Naive thymus-derived CD4-positive, alpha-beta T cell (primary cell): Measurements from ENCODE around the gene ZNF236. TPM values are rescaled to one million over a fixed set of nuclear protein-coding genes. Genes with fewer than 3 reads are reported as not detected.

Experiments
- ATAC-seq: fragments of 150-1000 bp; cut with Tn5 transposase; 2 replicates; pipeline ENCODE4 v1.10.0; 2021; ENCODE audit warnings: mild to moderate bottlenecking, moderate library complexity
- CTCF ChIA-PET: fragments of 350-600 bp; sonication (Branson Sonifier 250); formaldehyde crosslinking; loops from one replicate; lab custom pipeline; 2021; ENCODE audit warnings: antibody characterized with exemption; lab: Charles Lee
- POLR2A ChIA-PET: fragments of 350-600 bp; sonication (Branson Sonifier 250); formaldehyde crosslinking; loops from one replicate; lab custom pipeline; 2021; ENCODE audit warnings: antibody characterized with exemption, inconsistent platforms; lab: Charles Lee
- DNase-seq, 9 donors: peaks; one replicate each; pipeline versions ENCODE4 v3.0.0 to v3.0.0-alpha.2; 2020 to 2022; ENCODE audit warnings: mixed read lengths in 1 of 9
- H3K27ac ChIP-seq: one replicate; pipeline ENCODE4 v1.7.0; 2013; ENCODE audit warnings: mild to moderate bottlenecking, low read depth, low read length, moderate library complexity
- H3K27me3 ChIP-seq, 2 donors: one replicate each; pipeline ENCODE4 v1.7.0; 2013; ENCODE audit warnings: low read length in 2 of 2, mild to moderate bottlenecking in 2 of 2, moderate library complexity in 2 of 2; ENCODE audit not compliant: control insufficient read depth in 2 of 2, insufficient read depth in 2 of 2
- H3K36me3 ChIP-seq, 3 experiments: 1 replicate in 2 of 3; 2 replicates in 1 of 3; pipeline ENCODE4 v1.7.0; 2013; ENCODE audit warnings: low read length in 3 of 3, mild to moderate bottlenecking in 3 of 3, moderate library complexity in 1 of 3; ENCODE audit not compliant: insufficient read depth in 3 of 3, control insufficient read depth in 2 of 3
- H3K4me1 ChIP-seq, 2 donors: one replicate each; pipeline ENCODE4 v1.7.0; 2013; ENCODE audit warnings: low read length in 2 of 2, mild to moderate bottlenecking in 2 of 2, moderate library complexity in 1 of 2; ENCODE audit not compliant: control insufficient read depth in 2 of 2, insufficient read depth in 2 of 2
- H3K4me3 ChIP-seq: 2 replicates; pipeline ENCODE4 v1.7.0; 2013; ENCODE audit warnings: mild to moderate bottlenecking, low read length
- H3K9me3 ChIP-seq, 3 experiments: 1 replicate in 2 of 3; 2 replicates in 1 of 3; pipeline ENCODE4 v1.7.0; 2013; ENCODE audit warnings: low read length in 3 of 3; ENCODE audit not compliant: control insufficient read depth in 2 of 3
- H3K27ac Mint-ChIP-seq, 9 donors: one replicate each; pipeline ENCODE4 v1.8.0; 2020 to 2022; ENCODE audit warnings: mixed read lengths in 9 of 9, mild to moderate bottlenecking in 8 of 9, moderate library complexity in 5 of 9, inconsistent platforms in 2 of 9
- H3K27me3 Mint-ChIP-seq, 5 donors: one replicate each; pipeline ENCODE4 v1.8.0; 2021 to 2022; ENCODE audit warnings: mixed read lengths in 5 of 5, mild to moderate bottlenecking in 1 of 5
- H3K36me3 Mint-ChIP-seq, 5 donors: one replicate each; pipeline ENCODE4 v1.8.0; 2020 to 2022; ENCODE audit warnings: mixed read lengths in 5 of 5, mild to moderate bottlenecking in 3 of 5, inconsistent platforms in 1 of 5
- H3K4me1 Mint-ChIP-seq, 7 donors: one replicate each; pipeline ENCODE4 v1.8.0; 2020 to 2022; ENCODE audit warnings: mixed read lengths in 7 of 7, mild to moderate bottlenecking in 3 of 7, inconsistent platforms in 1 of 7
- H3K4me3 Mint-ChIP-seq, 10 donors: one replicate each; pipeline ENCODE4 v1.8.0; 2020 to 2022; ENCODE audit warnings: mild to moderate bottlenecking in 10 of 10, mixed read lengths in 10 of 10, moderate library complexity in 6 of 10, inconsistent platforms in 2 of 10
- H3K9me3 Mint-ChIP-seq, 11 donors: one replicate each; pipeline ENCODE4 v1.8.0; 2020 to 2022; ENCODE audit warnings: mixed read lengths in 11 of 11, mild to moderate bottlenecking in 4 of 11, inconsistent platforms in 1 of 11, moderate library complexity in 1 of 11
- intact Hi-C, 2 donors: fragments of 100-400 bp; cut with micrococcal nuclease; formaldehyde crosslinking; loops; one replicate each; pipeline ENCODE4 v1.15.1; 2023
- polyA plus RNA-seq, 2 donors: library from polyadenylated mRNA; unstranded; fragments of 300-500 nt; fragmentation: Illumina TruSeq; gene quantifications; one replicate each; pipeline ENCODE4 v1.2.3, GENCODE V29; 2021
- total RNA-seq, 6 experiments: library from RNA in 5 of 6; stranded (reverse) in 5 of 6; gene quantifications; 1 replicate in 5 of 6; 2 replicates in 1 of 6; pipeline ENCODE4 v1.2.3 and lab custom pipeline; 2021 to 2026

ZNF236 gene
- total and polyA plus RNA-seq, 7 experiments from 2014 or later = 5.7 to 34.5 (median 28.6) TPM

- no peak for DNase-seq
- H3K27ac Mint-ChIP-seq = peak overlapping the region in 1 of 9 donors; percentile 3
- intact Hi-C loops = no loop called here
Observed at GRCh38 chr18:76973520-76974266, 151.3 kb downstream of the ZNF236 start.

DNA sequence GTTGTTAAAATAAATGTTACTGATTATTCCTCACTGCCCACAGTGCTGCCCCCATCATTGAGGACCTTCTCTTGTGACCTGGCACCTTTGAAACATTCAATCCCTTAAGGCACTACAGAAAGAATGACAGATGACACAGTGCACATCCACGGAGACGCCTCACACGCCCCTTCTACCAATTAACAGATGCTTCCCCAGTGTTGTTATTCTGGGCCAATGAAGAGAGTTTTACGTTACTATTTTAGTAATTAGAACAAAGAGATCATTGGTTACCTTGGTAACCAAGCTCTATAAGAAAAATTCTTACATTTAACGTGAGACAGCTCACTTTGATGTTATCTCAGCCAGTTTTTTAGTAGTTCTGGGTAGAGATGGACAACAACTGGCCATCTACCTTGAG lies 152.0 kb downstream of the ZNF236 start:
- intact Hi-C loops = no loop called here
- H3K27me3 Mint-ChIP-seq = no peaks in the 10 kb centered on the region
- no peaks in the 10 kb centered on the region for H3K9me3 Mint-ChIP-seq

More at GRCh38 chr18:76973520-76974266, 151.3 kb downstream of the ZNF236 start:
- Histone ChIP-seq H3K36me3 (peaks cover 0 to 4% (median 0%) of the 10 kb centered on the region in 3 experiments), H3K27ac (no peak overlapping the region), H3K4me1 (peaks cover 0 to 2% of the 10 kb centered on the region in 2 donors), H3K27me3 (no peaks in the 10 kb centered on the region), H3K9me3 (no peaks in the 10 kb centered on the region), H3K4me3 (no peak overlapping the region)
- POLR2A ChIA-PET = no interaction called here
- no peak for ATAC-seq
- CTCF ChIA-PET = no interaction called here
- no peaks in the 10 kb centered on the region for H3K9me3 Mint-ChIP-seq
- H3K27me3 Mint-ChIP-seq = no peaks in the 10 kb centered on the region
- peaks cover 0 to 14% (median 5%) of the 10 kb centered on the region in 7 donors for H3K4me1 Mint-ChIP-seq
- H3K36me3 Mint-ChIP-seq = peaks cover 0 to 8% (median 3%) of the 10 kb centered on the region in 5 donors
- no peak overlapping the region for H3K4me3 Mint-ChIP-seq

GRCh38 chr18:76975577-76976110 lies 153.3 kb downstream of the ZNF236 start:
- Mint-ChIP-seq H3K4me1 (peaks cover 0 to 10% (median 5%) of the 10 kb centered on the region in 7 donors), H3K36me3 (peaks cover 0 to 4% (median 0%) of the 10 kb centered on the region in 5 donors), H3K4me3 (no peak overlapping the region), H3K27ac (peak overlapping the region in 1 of 9 donors; percentile 53), H3K9me3 (no peaks in the 10 kb centered on the region), H3K27me3 (no peaks in the 10 kb centered on the region)
- ATAC-seq = no peak
- no peak for DNase-seq
- ChIA-PET CTCF (no interaction called here), POLR2A (interaction anchor here (0.8 kb wide), 1 partner anchor 132 kb away, joined by 7 read pairs; no protein-coding TSS in a partner anchor)
- Histone ChIP-seq H3K4me1 (peaks cover 0 to 2% of the 10 kb centered on the region in 2 donors), H3K27me3 (no peaks in the 10 kb centered on the region), H3K4me3 (no peak overlapping the region), H3K9me3 (no peaks in the 10 kb centered on the region), H3K36me3 (no peaks in the 10 kb centered on the region), H3K27ac (no peak overlapping the region)
- intact Hi-C loops = no loop called here

More for the DNA sequence above, 152.0 kb downstream of the ZNF236 start:
- DNase-seq (no peak), ATAC-seq (no peak)
- ChIA-PET CTCF (no interaction called here), POLR2A (no interaction called here)
- Histone ChIP-seq H3K9me3 (no peaks in the 10 kb centered on the region), H3K27me3 (no peaks in the 10 kb centered on the region), H3K4me1 (peaks cover 0 to 2% of the 10 kb centered on the region in 2 donors), H3K36me3 (no peaks in the 10 kb centered on the region), H3K27ac (no peak overlapping the region), H3K4me3 (no peak overlapping the region)
- Mint-ChIP-seq H3K4me1 (peaks cover 0 to 14% (median 5%) of the 10 kb centered on the region in 7 donors), H3K36me3 (peaks cover 0 to 4% (median 0%) of the 10 kb centered on the region in 5 donors), H3K27ac (peak overlapping the region in 1 of 9 donors; percentile 1), H3K4me3 (no peak overlapping the region)

GRCh38 chr18:76977108-76977621 lies 154.8 kb downstream of the ZNF236 start:
- ChIA-PET POLR2A (no interaction called here), CTCF (interaction anchor here (0.8 kb wide), 1 partner anchor 174 kb away, joined by 3 read pairs; no protein-coding TSS in a partner anchor)
- Histone ChIP-seq H3K4me1 (no peaks in the 10 kb centered on the region), H3K27me3 (no peaks in the 10 kb centered on the region), H3K9me3 (no peaks in the 10 kb centered on the region), H3K36me3 (no peaks in the 10 kb centered on the region), H3K27ac (no peak overlapping the region), H3K4me3 (no peak overlapping the region)
- ATAC-seq (no peak), DNase-seq (no peak)
- H3K4me1 Mint-ChIP-seq = peaks cover 0 to 1% (median 0%) of the 10 kb centered on the region in 7 donors
- H3K36me3 Mint-ChIP-seq = peaks cover 0 to 4% (median 0%) of the 10 kb centered on the region in 5 donors
- H3K9me3 Mint-ChIP-seq = no peaks in the 10 kb centered on the region
- no peak overlapping the region for H3K27ac Mint-ChIP-seq
- no peak overlapping the region for H3K4me3 Mint-ChIP-seq
- no peaks in the 10 kb centered on the region for H3K27me3 Mint-ChIP-seq
- intact Hi-C loops = no loop called here

- Mint-ChIP-seq H3K27ac (peak overlapping the region in 1 of 9 donors; percentile 43), H3K36me3 (peaks cover 0 to 4% (median 0%) of the 10 kb centered on the region in 5 donors), H3K4me3 (no peak overlapping the region), H3K9me3 (no peaks in the 10 kb centered on the region), H3K27me3 (no peaks in the 10 kb centered on the region), H3K4me1 (peaks cover 0 to 1% (median 0%) of the 10 kb centered on the region in 7 donors)
- intact Hi-C loops = no loop called here
- H3K27ac ChIP-seq = no peak overlapping the region
- H3K4me1 ChIP-seq = no peaks in the 10 kb centered on the region
- CTCF ChIA-PET = interaction anchor here (0.8 kb wide), 1 partner anchor 175 kb away, joined by 3 read pairs; no protein-coding TSS in a partner anchor
- no peak overlapping the region for H3K4me3 ChIP-seq
- H3K9me3 ChIP-seq = no peaks in the 10 kb centered on the region
- POLR2A ChIA-PET = no interaction called here
- ATAC-seq (no peak), DNase-seq (no peak)
- no peaks in the 10 kb centered on the region for H3K27me3 ChIP-seq
- no peaks in the 10 kb centered on the region for H3K36me3 ChIP-seq
Observed at GRCh38 chr18:76977684-76978232, 155.4 kb downstream of the ZNF236 start.

DNA sequence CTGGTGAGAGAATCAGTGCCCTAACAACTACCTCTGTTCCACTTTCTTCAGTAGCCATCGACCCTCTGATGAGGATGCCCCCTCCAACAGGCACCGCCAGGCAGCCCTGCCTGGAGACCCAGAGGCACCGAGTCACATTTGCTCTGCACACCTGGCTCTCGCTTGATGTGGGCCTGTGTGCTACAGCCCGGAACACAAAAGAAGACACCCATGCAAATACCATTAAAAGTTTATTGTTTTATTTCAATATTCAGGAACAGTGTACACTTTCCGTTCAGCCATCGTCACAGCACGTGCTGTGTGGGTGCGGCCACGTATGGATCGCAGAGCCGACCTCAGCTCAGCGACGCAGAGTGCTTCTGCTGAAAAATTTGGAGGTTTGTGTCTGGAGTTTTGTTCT lies 156.3 kb downstream of the ZNF236 start:
- intact Hi-C loops = no loop called here
- peak overlapping the region in 1 of 9 donors; percentile 43 for H3K27ac Mint-ChIP-seq
- ChIA-PET CTCF (no interaction called here), POLR2A (no interaction called here)
- no peaks in the 10 kb centered on the region for H3K27me3 ChIP-seq
- H3K4me1 ChIP-seq = peaks cover 0 to 7% of the 10 kb centered on the region in 2 donors
- H3K4me1 Mint-ChIP-seq = peaks cover 0 to 8% (median 6%) of the 10 kb centered on the region in 7 donors
- no peaks in the 10 kb centered on the region for H3K9me3 ChIP-seq
- peaks cover 0 to 4% (median 0%) of the 10 kb centered on the region in 5 donors for H3K36me3 Mint-ChIP-seq
- no peaks in the 10 kb centered on the region for H3K9me3 Mint-ChIP-seq
- no peak overlapping the region for H3K27ac ChIP-seq
- H3K4me3 ChIP-seq = no peak overlapping the region
- H3K36me3 ChIP-seq = no peaks in the 10 kb centered on the region
- no peak overlapping the region for H3K4me3 Mint-ChIP-seq
- no peaks in the 10 kb centered on the region for H3K27me3 Mint-ChIP-seq
- DNase-seq (no peak), ATAC-seq (no peak)
